Psoas muscle (tissue), 8 donors: Measurements from ENCODE around the gene PADI2. TPM values are rescaled to one million over a fixed set of nuclear protein-coding genes. Genes with fewer than 3 reads are reported as not detected.

Source experiments
- ATAC-seq, 4 donors: fragments of 200-7000 bp; cut with Tn5 transposase; one replicate each; pipeline ENCODE4 v1.9.1; 2020; ENCODE audit warnings: moderate library complexity in 3 of 4, mild to moderate bottlenecking in 2 of 4
- DNase-seq, 2 donors: peaks; one replicate each; pipeline ENCODE4 v3.0.0-alpha.2; 2020
- H3K27ac ChIP-seq: fragments of 200-600 bp; one replicate; pipeline ENCODE4 v1.8.0; 2022
- H3K27me3 ChIP-seq, 3 donors: fragments of 200-600 bp in 1 of 3; one replicate each; pipeline versions ENCODE4 v1.6.1 to v1.8.0; 2013 to 2022; ENCODE audit warnings: low read length in 2 of 3, mild to moderate bottlenecking in 2 of 3, moderate library complexity in 1 of 3; ENCODE audit not compliant: insufficient read depth in 3 of 3
- H3K36me3 ChIP-seq, 2 donors: fragments of 200-600 bp in 1 of 2; one replicate each; pipeline versions ENCODE4 v1.6.1 to v1.8.0; 2013 to 2022; ENCODE audit warnings: low read depth in 1 of 2, mild to moderate bottlenecking in 1 of 2, moderate library complexity in 1 of 2; ENCODE audit not compliant: insufficient read depth in 1 of 2
- H3K4me1 ChIP-seq: fragments of 200-600 bp; one replicate; pipeline ENCODE4 v1.8.0; 2022
- H3K4me3 ChIP-seq: fragments of 200-600 bp; one replicate; pipeline ENCODE4 v1.8.0; 2022; ENCODE audit warnings: mild to moderate bottlenecking
- H3K9me3 ChIP-seq: fragments of 200-600 bp; one replicate; pipeline ENCODE4 v1.8.0; 2022
- WGBS, 3 donors: extraction: QIAGEN DNeasy Blood & Tissue Kit; methylation state at CpG; one replicate each; pipeline versions ENCODE4 v1.1.6 to v1.1.7; 2013; 5-methylcytosine and 5-hydroxymethylcytosine counted together
- intact Hi-C, 2 donors: fragments of 100-400 bp; cut with DNase I; formaldehyde crosslinking; loops; one replicate each; pipeline versions ENCODE4 v1.11.0 to v1.14.2; 2022
- polyA plus RNA-seq, 3 donors: library from polyadenylated mRNA; stranded (reverse); fragments of 200-250 nt; gene quantifications; one replicate each; pipeline ENCODE4 v1.2.3, GENCODE V29; 2013
- total RNA-seq, 4 donors: library from RNA; stranded (reverse); fragmentation: NEBNext Ultra II Directional in 2 of 4; extraction: Animal tissue kit (Norgen Biotek cat#: 25700) in 2 of 4; gene quantifications; one replicate each; pipeline versions ENCODE4 v1.2.1 to v1.2.4, GENCODE V29; 2021 to 2023
- TF ChIP-seq, protein P1 (sequence below): fragments of 200-600 bp; IDR thresholded peaks from one replicate; pipeline ENCODE4 v1.8.0; 2022; ENCODE audit warnings: antibody characterized with exemption
- donor health status: healthy with polysubstance abuse.
- donor health status: DM: no; HTN: no; CAD: no; lungs with moderate emphysema.
- donor health status: Bipolar disorder and iron deficiency.
- donor health status: healthy.
- donor health status: DM: yes; HTN: yes; CAD: no.
- donor health status: DM: no; HTN: no; CAD: no.
- donor health status: DM: no; HTN: no; CAD: no.
- donor health status: DM: yes; HTN: yes; CAD: no.

Gene PADI2
- total and polyA plus RNA-seq, 7 donors: 58.1 to 956 (median 198) TPM

DNA sequence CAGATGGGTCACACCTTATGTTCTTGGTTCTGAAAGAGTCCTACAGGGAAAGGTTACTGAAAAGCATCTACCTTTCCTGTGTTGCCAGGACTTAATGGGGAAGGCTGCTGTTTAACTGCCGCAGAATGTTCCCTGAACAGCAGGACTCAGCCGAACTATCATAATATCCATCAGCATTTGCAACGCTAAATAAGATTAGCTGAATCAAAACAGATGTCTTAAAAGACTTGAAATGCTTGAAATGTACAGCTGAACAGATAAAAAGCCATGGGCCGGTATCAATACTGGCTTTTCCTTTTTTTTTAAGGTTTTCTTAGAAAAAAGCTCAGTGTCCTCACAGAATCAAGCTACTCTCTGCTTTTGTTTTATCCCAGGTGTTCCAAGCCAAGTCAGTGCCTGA, 87.8 kb downstream of the PADI2 start:
- H3K4me1 ChIP-seq: no peaks in the 10 kb centered on the region
- H3K27me3 ChIP-seq: no peaks in the 10 kb centered on the region
- H3K27ac ChIP-seq: no peak overlapping the region
- H3K4me3 ChIP-seq: no peak overlapping the region
- DNase-seq (no peak), ATAC-seq (no peak)
- TF ChIP-seq, protein P1, sequence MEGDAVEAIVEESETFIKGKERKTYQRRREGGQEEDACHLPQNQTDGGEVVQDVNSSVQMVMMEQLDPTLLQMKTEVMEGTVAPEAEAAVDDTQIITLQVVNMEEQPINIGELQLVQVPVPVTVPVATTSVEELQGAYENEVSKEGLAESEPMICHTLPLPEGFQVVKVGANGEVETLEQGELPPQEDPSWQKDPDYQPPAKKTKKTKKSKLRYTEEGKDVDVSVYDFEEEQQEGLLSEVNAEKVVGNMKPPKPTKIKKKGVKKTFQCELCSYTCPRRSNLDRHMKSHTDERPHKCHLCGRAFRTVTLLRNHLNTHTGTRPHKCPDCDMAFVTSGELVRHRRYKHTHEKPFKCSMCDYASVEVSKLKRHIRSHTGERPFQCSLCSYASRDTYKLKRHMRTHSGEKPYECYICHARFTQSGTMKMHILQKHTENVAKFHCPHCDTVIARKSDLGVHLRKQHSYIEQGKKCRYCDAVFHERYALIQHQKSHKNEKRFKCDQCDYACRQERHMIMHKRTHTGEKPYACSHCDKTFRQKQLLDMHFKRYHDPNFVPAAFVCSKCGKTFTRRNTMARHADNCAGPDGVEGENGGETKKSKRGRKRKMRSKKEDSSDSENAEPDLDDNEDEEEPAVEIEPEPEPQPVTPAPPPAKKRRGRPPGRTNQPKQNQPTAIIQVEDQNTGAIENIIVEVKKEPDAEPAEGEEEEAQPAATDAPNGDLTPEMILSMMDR: no peak
- 63 to 74% (median 68%) methylated on average over 4 of the region's 4 CpGs for WGBS, 3 donors
- intact Hi-C loops: no loop called here
- H3K36me3 ChIP-seq: peaks cover 13 to 81% of the 10 kb centered on the region in 2 donors
- H3K9me3 ChIP-seq: no peaks in the 10 kb centered on the region

DNA sequence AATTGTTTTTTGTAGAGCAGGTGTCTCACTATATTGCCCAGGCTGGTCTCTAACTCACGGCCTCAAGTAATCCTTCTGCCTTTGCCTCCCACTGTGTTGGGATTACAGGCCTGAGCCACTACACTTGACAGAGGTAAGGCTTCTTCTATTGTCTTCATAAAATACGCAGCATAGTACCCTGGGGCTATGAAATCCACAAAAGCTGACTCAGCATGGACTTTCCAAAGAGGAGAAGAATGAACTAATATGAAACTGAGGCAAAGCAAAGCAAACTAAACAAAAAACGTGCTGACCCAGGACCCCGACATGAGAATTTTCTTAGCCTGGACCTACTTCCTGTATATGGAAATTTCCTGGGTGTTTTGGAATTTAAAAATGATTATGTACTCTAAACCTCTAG, 89.0 kb downstream of the PADI2 start:
- Histone ChIP-seq H3K9me3 (no peaks in the 10 kb centered on the region), H3K4me1 (no peaks in the 10 kb centered on the region), H3K27me3 (no peaks in the 10 kb centered on the region), H3K4me3 (no peak overlapping the region), H3K27ac (no peak overlapping the region), H3K36me3 (peaks cover 13 to 88% of the 10 kb centered on the region in 2 donors)
- DNase-seq: no peak
- WGBS, 3 donors: 86 to 88% (median 88%) methylated on average over 4 of the region's 4 CpGs
- TF ChIP-seq, protein P1: no peak
- ATAC-seq: no peak
- intact Hi-C loops: no loop called here

DNA sequence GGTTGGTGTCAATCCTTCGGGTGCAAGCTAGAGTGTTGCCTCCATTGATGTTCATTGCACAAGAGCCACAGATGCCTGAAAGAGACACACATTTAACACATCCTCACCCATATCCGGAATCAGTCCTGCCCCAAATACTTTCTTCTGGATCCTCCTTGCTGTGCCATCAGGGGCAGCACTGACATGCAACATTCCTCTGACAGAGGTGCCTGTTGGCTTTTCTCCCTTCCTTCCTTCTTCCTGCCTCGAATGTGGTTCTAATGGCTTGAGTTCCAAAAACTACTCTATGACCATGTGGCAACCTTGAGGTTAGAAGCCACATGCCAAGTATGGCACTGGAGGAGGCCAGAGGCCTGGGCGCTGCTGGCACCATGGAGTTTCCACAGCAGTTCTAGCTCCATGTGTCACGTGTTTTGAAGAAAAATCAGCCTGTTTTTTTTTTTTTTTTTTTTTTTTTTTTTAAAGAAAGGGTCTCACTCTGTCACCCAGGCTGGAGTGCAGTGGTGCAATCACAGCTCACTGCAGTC, 90.5 kb downstream of the PADI2 start:
- WGBS, 3 donors: 45 to 66% (median 60%) methylated on average over 5 of the region's 5 CpGs
- TF ChIP-seq, protein P1: no peak
- DNase-seq: no peak
- H3K9me3 ChIP-seq: no peaks in the 10 kb centered on the region
- H3K4me3 ChIP-seq: no peak overlapping the region
- intact Hi-C loops: no loop called here
- no peaks in the 10 kb centered on the region for H3K27me3 ChIP-seq
- no peak overlapping the region for H3K27ac ChIP-seq
- peaks cover 18 to 95% of the 10 kb centered on the region in 2 donors for H3K36me3 ChIP-seq
- no peaks in the 10 kb centered on the region for H3K4me1 ChIP-seq
- peak; percentile 32 to 76 (median 66) for ATAC-seq

DNA sequence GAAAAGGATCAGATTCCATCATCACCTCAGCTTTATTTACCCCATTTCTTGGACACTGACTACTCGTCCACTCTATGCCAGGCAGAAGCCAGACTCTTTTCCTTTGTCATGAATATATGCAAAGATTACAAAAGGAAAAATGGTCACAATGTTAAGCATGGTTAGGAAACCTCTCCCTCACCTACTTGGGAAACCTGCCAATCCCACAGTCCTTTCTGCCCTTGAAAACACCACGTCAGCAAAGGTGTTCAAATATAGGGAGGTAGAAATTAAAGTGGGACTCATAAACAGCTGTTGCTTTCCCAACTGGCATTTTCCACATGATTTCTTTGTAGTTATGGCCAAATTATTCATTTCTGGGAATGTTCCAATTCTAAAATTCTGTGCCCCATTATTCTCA, 91.4 kb downstream of the PADI2 start:
- WGBS, 3 donors: 39 to 67% (median 43%) methylated on average over 2 of the region's 2 CpGs
- Histone ChIP-seq H3K9me3 (no peaks in the 10 kb centered on the region), H3K36me3 (peaks cover 18 to 97% of the 10 kb centered on the region in 2 donors), H3K4me3 (no peak overlapping the region), H3K27ac (no peak overlapping the region), H3K4me1 (no peaks in the 10 kb centered on the region), H3K27me3 (no peaks in the 10 kb centered on the region)
- ATAC-seq (peak in 1 of 4 donors; percentile 30), DNase-seq (no peak)
- intact Hi-C loops: no loop called here
- TF ChIP-seq, protein P1: no peak

DNA sequence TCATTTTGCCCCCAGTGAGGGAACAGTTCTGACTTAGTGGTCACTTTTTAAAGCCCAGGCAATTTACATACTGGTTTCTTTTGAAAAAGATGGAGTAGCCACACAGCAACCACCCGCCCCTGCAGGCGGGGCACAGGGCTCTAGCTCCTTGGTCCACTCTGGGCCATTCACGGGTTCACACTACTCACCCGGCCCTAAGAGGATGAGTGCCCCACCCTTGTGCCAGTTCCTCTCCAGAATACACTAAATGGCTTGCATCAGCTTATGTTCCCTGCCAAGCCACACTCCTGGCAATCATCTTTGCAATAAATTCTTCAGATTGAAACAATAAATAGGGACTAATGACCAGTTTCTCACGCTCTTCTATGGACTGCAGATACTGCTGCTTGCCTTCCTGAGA, 91.8 kb downstream of the PADI2 start:
- Histone ChIP-seq H3K36me3 (peaks cover 20 to 97% of the 10 kb centered on the region in 2 donors), H3K4me1 (no peaks in the 10 kb centered on the region), H3K9me3 (no peaks in the 10 kb centered on the region), H3K4me3 (no peak overlapping the region), H3K27me3 (no peaks in the 10 kb centered on the region), H3K27ac (no peak overlapping the region)
- TF ChIP-seq, protein P1: no peak
- no peak for DNase-seq
- WGBS, 3 donors: 73 to 84% (median 74%) methylated on average over 5 of the region's 5 CpGs
- intact Hi-C loops: no loop called here
- ATAC-seq: peak in 2 of 4 donors; percentile 28 to 38
